HG03520 (cell line): ENCODE results near the gene DOCK2.

ENCODE experiments used
- ATAC-seq: cut with Tn5 transposase; IDR thresholded peaks from one replicate; pipeline ENCODE4 v1.9.1; 2021; ENCODE audit warnings: mild to moderate bottlenecking, moderate library complexity; ENCODE audit not compliant: unreplicated experiment

DOCK2 gene

GRCh38 chr5:169970911-169971765 lies 334.1 kb downstream of the DOCK2 start:
- ATAC-seq = no peak

- no peak for ATAC-seq
These were observed 334.7 kb downstream of the DOCK2 start for GRCh38 chr5:169971780-169972179.

- ATAC-seq = no peak
These were observed 336.0 kb downstream of the DOCK2 start for GRCh38 chr5:169973056-169973455.

- ATAC-seq = no peak
These were observed 337.2 kb downstream of the DOCK2 start for GRCh38 chr5:169974121-169974770.

GRCh38 chr5:169978714-169979113 lies 341.6 kb downstream of the DOCK2 start:
- ATAC-seq = no peak

- ATAC-seq = no peak
These were observed 342.8 kb downstream of the DOCK2 start for GRCh38 chr5:169979871-169980270.

GRCh38 chr5:169980418-169981053 lies 343.5 kb downstream of the DOCK2 start, which contains the start of gene INSYN2B:
Gene INSYN2B (minus strand): TSS chr5:169980495. CDS start chr5:169883898, 96,597 bp downstream.
- no peak for ATAC-seq

- no peak for ATAC-seq
These were observed 351.1 kb downstream of the DOCK2 start for GRCh38 chr5:169988206-169988605.

GRCh38 chr5:169988947-169989346 lies 351.9 kb downstream of the DOCK2 start:
- no peak for ATAC-seq

- ATAC-seq = no peak
These were observed 352.3 kb downstream of the DOCK2 start for GRCh38 chr5:169989365-169989764.

- ATAC-seq = no peak
These were observed 354.2 kb downstream of the DOCK2 start for GRCh38 chr5:169991115-169991869.

- ATAC-seq = no peak
These were observed 355.9 kb downstream of the DOCK2 start for GRCh38 chr5:169992789-169993484.

- no peak for ATAC-seq
These were observed 356.4 kb downstream of the DOCK2 start for GRCh38 chr5:169993485-169993790.

- ATAC-seq = no peak
These were observed 360.7 kb downstream of the DOCK2 start for GRCh38 chr5:169997798-169998197.

- ATAC-seq = no peak
These were observed 362.5 kb downstream of the DOCK2 start for GRCh38 chr5:169999621-170000020.

- ATAC-seq = no peak
These were observed 363.1 kb downstream of the DOCK2 start for GRCh38 chr5:170000155-170000554.

GRCh38 chr5:170006021-170006420 lies 368.9 kb downstream of the DOCK2 start:
- no peak for ATAC-seq

- no peak for ATAC-seq
These were observed 371.3 kb downstream of the DOCK2 start for GRCh38 chr5:170008376-170008775.

GRCh38 chr5:170010595-170010994 lies 373.5 kb downstream of the DOCK2 start:
- ATAC-seq = no peak

GRCh38 chr5:170011751-170012150 lies 374.7 kb downstream of the DOCK2 start:
- ATAC-seq = no peak

- no peak for ATAC-seq
These were observed 375.5 kb downstream of the DOCK2 start for GRCh38 chr5:170012622-170013021.
